Mucosa of rectum (tissue), 2 donors: Measurements from ENCODE around the gene UBE2J2.

Experiments used
- H3K27ac ChIP-seq, 2 donors: one replicate each; pipeline ENCODE4 v1.7.0; 2013; ENCODE audit warnings: inconsistent platforms in 2 of 2, low read depth in 2 of 2, low read length in 2 of 2
- H3K27me3 ChIP-seq, 2 donors: one replicate each; pipeline ENCODE4 v1.7.0; 2013; ENCODE audit warnings: low read length in 2 of 2; ENCODE audit not compliant: control insufficient read depth in 2 of 2, insufficient read depth in 2 of 2
- H3K36me3 ChIP-seq, 2 donors: one replicate each; pipeline ENCODE4 v1.7.0; 2013; ENCODE audit warnings: low read length in 2 of 2; ENCODE audit not compliant: control insufficient read depth in 2 of 2, insufficient read depth in 2 of 2
- H3K4me1 ChIP-seq, 2 donors: one replicate each; pipeline ENCODE4 v1.7.0; 2013; ENCODE audit warnings: low read length in 2 of 2, mild to moderate bottlenecking in 1 of 2; ENCODE audit not compliant: control insufficient read depth in 2 of 2, insufficient read depth in 2 of 2
- H3K4me3 ChIP-seq, 2 donors: one replicate each; pipeline ENCODE4 v1.7.0; 2013; ENCODE audit warnings: low read length in 2 of 2
- H3K9ac ChIP-seq, 2 donors: one replicate each; pipeline ENCODE4 v1.7.0; 2013; ENCODE audit warnings: low read length in 2 of 2, low read depth in 1 of 2, mild to moderate bottlenecking in 1 of 2
- H3K9me3 ChIP-seq, 2 donors: one replicate each; pipeline ENCODE4 v1.7.0; 2013; ENCODE audit warnings: low read length in 2 of 2; ENCODE audit not compliant: control insufficient read depth in 2 of 2
- donor health status: healthy.
- donor health status: Normal muscosa, but diverticular disease.

Gene UBE2J2

DNA sequence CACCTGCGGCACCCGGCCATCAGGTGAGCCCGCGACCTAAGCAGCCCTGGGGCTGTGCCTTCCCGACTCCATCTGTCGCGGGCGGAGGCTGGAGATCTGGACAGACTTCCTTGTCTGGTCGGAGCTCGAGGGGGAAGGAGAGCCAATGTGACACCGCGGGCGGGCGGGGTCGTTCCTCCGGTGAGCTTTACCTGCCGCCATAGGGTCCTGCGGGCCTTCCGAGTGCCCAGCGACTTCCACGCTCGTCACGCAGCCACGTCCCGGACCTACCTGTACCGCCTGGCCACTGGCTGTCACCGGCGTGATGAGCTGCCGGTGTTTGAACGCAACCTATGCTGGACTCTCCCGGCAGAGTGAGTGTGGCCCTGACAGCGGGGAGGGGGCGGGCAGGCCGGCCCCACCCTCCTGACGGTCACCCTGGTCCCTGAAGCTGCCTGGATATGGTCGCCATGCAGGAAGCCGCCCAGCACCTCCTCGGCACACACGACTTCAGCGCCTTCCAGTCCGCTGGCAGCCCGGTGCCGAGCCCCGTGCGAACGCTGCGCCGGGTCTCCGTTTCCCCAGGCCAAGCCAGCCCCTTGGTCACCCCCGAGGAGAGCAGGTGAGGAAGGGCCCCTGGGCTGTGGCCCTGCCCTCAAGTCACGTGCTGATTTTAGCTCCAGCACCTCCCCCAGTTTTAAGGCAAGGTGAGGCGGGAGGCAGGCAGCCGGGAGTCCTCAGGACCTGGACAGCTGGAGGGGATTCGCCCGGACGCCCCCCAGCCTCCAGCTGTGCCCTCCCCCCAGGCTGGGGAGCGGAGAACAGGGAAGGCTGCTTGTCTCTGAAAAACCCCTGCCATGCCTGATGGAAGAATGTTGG lies 35.8 kb upstream of the UBE2J2 start:
- Histone ChIP-seq H3K36me3 (peaks cover 29 to 35% of the 10 kb centered on the region in 2 donors), H3K27ac (peak overlapping the region; percentile 93 to 96)

GRCh38 chr1:1308756-1309250 lies 35.1 kb upstream of the UBE2J2 start:
- Histone ChIP-seq H3K36me3 (peaks cover 22 to 28% of the 10 kb centered on the region in 2 donors), H3K9ac (peak overlapping the region; percentile 63 to 79), H3K9me3 (no peaks in the 10 kb centered on the region), H3K27me3 (no peaks in the 10 kb centered on the region), H3K4me1 (peaks cover 33 to 39% of the 10 kb centered on the region in 2 donors), H3K4me3 (peak overlapping the region; percentile 68 to 80), H3K27ac (peak overlapping the region; percentile 93 to 96)

More for the DNA sequence above, 35.8 kb upstream of the UBE2J2 start:
- Histone ChIP-seq H3K4me1 (peaks cover 33 to 38% of the 10 kb centered on the region in 2 donors), H3K4me3 (peak overlapping the region; percentile 68 to 80), H3K27me3 (no peaks in the 10 kb centered on the region), H3K9ac (peak overlapping the region; percentile 63 to 79), H3K9me3 (no peaks in the 10 kb centered on the region)

DNA sequence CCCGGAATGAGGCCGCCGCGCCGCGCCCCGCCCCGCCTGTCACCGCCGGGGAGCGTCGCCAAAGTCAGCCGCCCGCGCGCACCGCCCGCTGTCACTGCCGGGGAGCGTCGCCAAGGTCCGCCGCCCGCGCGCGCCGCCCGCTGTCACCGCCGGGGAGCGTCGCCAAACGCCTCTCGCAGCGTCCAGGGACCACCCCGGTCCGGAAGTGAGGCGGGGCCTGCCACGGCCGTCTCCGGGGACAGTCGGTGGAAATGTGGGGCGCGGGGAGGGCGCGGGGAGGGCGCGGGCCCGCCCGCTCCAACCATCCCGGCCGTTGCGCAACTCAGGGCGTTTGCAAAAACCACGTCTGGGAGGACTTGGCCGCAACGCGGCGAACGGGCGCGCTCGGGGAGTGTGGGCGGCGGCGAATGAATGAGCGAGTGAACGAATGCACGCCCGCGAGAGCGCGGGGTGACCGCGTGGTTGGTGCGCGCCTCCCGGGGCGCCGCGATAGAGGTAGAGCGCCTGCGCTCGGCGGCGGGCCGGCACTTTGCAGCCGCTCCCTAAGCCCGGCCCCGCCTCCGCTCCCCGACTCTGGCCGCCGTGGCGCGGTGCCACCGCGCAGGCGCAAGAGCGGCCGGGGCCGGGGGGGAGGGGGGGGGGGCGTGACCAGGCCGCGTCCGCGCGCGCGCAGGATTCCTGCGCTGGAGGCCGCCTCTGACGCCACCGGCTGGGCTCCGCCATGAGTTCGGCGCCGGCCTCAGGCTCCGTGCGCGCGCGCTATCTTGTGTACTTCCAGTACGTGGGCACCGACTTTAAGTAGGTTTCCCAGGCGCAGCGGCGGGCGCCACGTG lies 34.5 kb upstream of the UBE2J2 start, which contains the start of the genes ACAP3 and PUSL1:
Gene ACAP3, minus strand, starts transcription at position 8 of the 833 bp plus-strand sequence. CDS start 115 bp downstream, outside the sequence.
Gene PUSL1, plus strand, starts transcription at position 675 of the 833 bp plus-strand sequence. Its CDS starts 47 bp downstream, at position 722.
- Histone ChIP-seq H3K9me3 (no peaks in the 10 kb centered on the region), H3K27me3 (no peaks in the 10 kb centered on the region), H3K9ac (peak within 1 kb of the TSS; percentile 65 to 79), H3K27ac (peak within 1 kb of the TSS; percentile 93 to 96), H3K4me3 (peak within 1 kb of the TSS; percentile 70 to 80), H3K36me3 (peaks cover 16 to 22% of the 10 kb centered on the region in 2 donors), H3K4me1 (peaks cover 33 to 39% of the 10 kb centered on the region in 2 donors)

DNA sequence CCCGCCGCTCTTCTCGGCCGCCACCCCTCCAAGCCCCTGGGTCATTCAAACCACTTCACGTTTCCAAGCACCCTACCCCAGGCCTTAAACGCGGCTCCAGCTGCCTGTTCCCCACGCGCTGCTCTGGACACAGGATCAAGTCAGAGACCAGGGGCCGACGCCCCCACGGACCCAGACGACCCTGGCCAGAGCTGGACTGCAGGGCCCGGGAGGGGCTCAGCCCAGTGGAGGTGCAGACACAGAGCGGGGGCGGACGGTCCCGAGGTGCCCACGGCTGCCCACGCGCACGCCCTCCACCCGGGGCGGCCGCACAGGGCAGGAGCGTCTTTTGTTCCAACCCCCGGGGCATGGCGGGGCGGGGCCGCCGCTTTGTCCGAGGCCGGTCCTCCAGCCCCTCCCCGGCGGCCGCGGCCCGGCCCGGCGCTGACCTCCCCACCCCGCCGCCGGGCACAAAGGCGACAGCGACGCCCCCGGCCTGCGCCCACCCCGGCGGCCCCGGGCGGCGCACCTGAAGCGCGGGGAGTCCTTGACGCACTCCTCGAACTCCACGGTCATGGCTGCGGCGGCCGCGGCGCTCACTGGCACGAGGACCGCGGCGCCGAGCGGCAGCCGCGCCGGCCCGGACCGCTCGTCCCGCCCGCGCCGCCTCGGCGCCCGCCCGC lies 33.7 kb upstream of the UBE2J2 start:
- peak overlapping the region; percentile 60 to 68 for H3K9ac ChIP-seq

GRCh38 chr1:1306661-1307260 lies 33.1 kb upstream of the UBE2J2 start:
- Histone ChIP-seq H3K36me3 (peaks cover 5 to 13% of the 10 kb centered on the region in 2 donors), H3K27ac (peak overlapping the region; percentile 63 to 69), H3K27me3 (no peaks in the 10 kb centered on the region), H3K4me1 (peaks cover 33 to 39% of the 10 kb centered on the region in 2 donors), H3K4me3 (peak overlapping the region; percentile 69 to 70), H3K9me3 (no peaks in the 10 kb centered on the region), H3K9ac (peak overlapping the region; percentile 60 to 68)

More for the DNA sequence above, 33.7 kb upstream of the UBE2J2 start:
- H3K4me3 ChIP-seq = peak overlapping the region; percentile 69 to 70
- peaks cover 9 to 16% of the 10 kb centered on the region in 2 donors for H3K36me3 ChIP-seq
- no peaks in the 10 kb centered on the region for H3K27me3 ChIP-seq
- peak overlapping the region; percentile 63 to 69 for H3K27ac ChIP-seq
- H3K9me3 ChIP-seq = no peaks in the 10 kb centered on the region
- H3K4me1 ChIP-seq = peaks cover 33 to 39% of the 10 kb centered on the region in 2 donors

DNA sequence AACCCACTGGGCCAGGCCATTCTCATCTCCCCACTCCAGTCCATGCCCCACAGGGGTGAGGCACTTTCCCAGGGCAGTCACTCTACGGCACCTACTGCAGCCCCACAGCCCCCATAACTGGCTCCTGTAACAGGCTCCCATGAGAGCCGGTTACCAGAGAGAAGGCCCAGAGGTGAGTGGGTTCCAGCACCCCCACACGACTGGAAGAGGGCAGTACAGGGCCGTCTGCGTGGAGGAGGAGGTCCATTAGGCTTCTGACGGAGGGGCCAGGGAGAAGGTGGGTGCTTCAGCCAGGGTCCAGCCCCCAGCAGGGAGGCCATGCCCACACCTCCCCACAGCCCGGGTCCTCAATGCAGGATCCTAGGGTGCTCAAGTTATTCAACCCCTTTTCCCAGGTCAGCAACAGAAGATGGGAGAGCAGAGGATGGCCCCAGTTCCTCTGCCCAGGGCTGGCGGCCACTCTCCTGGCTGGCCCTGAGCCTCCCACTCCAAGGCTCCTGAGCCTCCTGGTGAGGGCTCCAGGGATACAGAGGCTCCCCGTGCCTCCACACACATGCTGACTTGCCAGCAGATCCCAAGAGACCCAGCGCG lies 32.5 kb upstream of the UBE2J2 start:
- Histone ChIP-seq H3K9ac (peak overlapping the region; percentile 34 to 36), H3K27ac (peak overlapping the region; percentile 22 to 82), H3K4me1 (peaks cover 33 to 39% of the 10 kb centered on the region in 2 donors), H3K4me3 (peak overlapping the region; percentile 69 to 70), H3K36me3 (peaks cover 4 to 7% of the 10 kb centered on the region in 2 donors), H3K27me3 (no peaks in the 10 kb centered on the region), H3K9me3 (no peaks in the 10 kb centered on the region)

DNA sequence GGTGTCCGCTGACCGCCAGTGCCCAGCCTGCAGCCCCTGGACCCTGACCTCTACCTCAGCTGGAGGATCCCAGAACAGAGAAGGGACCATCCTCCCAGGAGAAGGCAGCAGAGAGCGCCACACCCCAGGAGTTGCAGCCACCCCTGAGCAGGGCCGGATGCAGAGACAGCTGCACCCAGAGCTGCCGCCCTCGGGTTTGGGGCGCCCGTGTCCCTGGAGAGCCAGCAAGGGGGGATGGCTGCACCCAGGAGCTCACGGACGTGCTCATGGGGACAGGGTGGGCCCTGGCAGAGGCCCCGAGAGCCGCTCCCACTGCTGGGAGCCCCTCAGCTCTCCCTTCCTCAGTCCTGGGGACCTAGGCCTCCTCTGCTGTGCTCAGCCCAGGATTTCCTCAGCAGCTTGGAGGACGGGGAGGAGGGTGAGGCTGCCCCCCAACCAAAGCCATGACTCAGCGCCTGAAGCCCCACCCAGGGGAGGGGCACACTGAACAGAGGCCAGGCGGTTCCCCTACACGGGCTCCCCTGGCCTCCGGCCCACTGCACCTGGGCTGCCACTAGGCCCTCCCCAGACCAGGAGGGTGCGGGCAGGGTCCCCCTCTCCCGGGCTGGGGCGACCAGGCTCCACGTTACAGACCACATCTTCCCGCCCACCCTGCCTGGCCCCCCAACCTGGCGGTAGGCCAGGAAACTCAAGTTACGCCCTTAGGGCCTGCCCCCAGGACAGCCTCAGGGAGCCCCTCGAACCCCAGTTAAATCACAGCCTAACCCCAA lies 31.8 kb upstream of the UBE2J2 start:
- H3K9ac ChIP-seq = peak overlapping the region; percentile 65 to 68
- H3K27me3 ChIP-seq = no peaks in the 10 kb centered on the region
- no peaks in the 10 kb centered on the region for H3K9me3 ChIP-seq
- H3K4me1 ChIP-seq = peaks cover 33 to 39% of the 10 kb centered on the region in 2 donors
- peak overlapping the region; percentile 57 to 82 for H3K27ac ChIP-seq
- peaks cover 2 to 4% of the 10 kb centered on the region in 2 donors for H3K36me3 ChIP-seq
- peak overlapping the region; percentile 69 to 70 for H3K4me3 ChIP-seq

- Histone ChIP-seq H3K9me3 (no peaks in the 10 kb centered on the region), H3K4me1 (peaks cover 32 to 36% of the 10 kb centered on the region in 2 donors), H3K27ac (peak overlapping the region; percentile 57 to 82), H3K27me3 (no peaks in the 10 kb centered on the region), H3K9ac (peak overlapping the region; percentile 65 to 68), H3K4me3 (peak overlapping the region; percentile 69 to 70), H3K36me3 (no peaks in the 10 kb centered on the region)
Observed at GRCh38 chr1:1304331-1305299, 31.0 kb upstream of the UBE2J2 start.
